Panc1 (cell line): ENCODE results near the gene TMEM131L. TPM values are rescaled to one million over a fixed set of nuclear protein-coding genes. Genes with fewer than 3 reads are reported as not detected.

Experiments used
- ATAC-seq: fragments of 200-7000 bp; cut with Tn5 transposase; 2 replicates; pipeline ENCODE4 v1.9.1; 2020; ENCODE audit warnings: mild to moderate bottlenecking, moderate library complexity
- BruUV-seq: library from RNA; stranded (reverse); fragments of 400-500 nt; replicated peaks from 2 replicates; lab custom pipeline; 2021; lab: Mats Ljungman, UMichigan
- CTCF ChIA-PET: fragments of 300-600 bp; sonication (Branson Sonifier 250); formaldehyde crosslinking; loops from one replicate; lab custom pipeline; 2022; ENCODE audit warnings: antibody characterized with exemption; lab: Charles Lee
- POLR2A ChIA-PET: fragments of 300-600 bp; sonication (Branson Sonifier 250); formaldehyde crosslinking; loops from one replicate; lab custom pipeline; 2022; ENCODE audit warnings: antibody characterized with exemption; lab: Charles Lee
- DNase-seq: peaks from one replicate; pipeline ENCODE4 v3.0.0-alpha.2; 2010; ENCODE audit warnings: low read depth, low spot score
- H3K27ac ChIP-seq: 2 replicates; pipeline ENCODE4 v1.5.1; 2011; ENCODE audit warnings: mild to moderate bottlenecking, low read length, inconsistent platforms
- H3K27me3 ChIP-seq: fragments of 200-500 bp; sonication (Bioruptor generic); 2 replicates; pipeline ENCODE4 v1.6.0; 2014; ENCODE audit warnings: low read length, inconsistent platforms; ENCODE audit not compliant: control insufficient read depth, insufficient read depth
- H3K36me3 ChIP-seq: fragments of 200-500 bp; sonication (Bioruptor generic); 2 replicates; pipeline ENCODE4 v1.5.1; 2014; ENCODE audit warnings: inconsistent platforms, mild to moderate bottlenecking, low read length, moderate library complexity; ENCODE audit not compliant: control insufficient read depth, insufficient read depth
- H3K4me1 ChIP-seq: 2 replicates; pipeline ENCODE4 v1.5.1; 2011; ENCODE audit warnings: inconsistent platforms, mild to moderate bottlenecking, low read length, moderate library complexity; ENCODE audit not compliant: control insufficient read depth, insufficient read depth
- H3K4me3 ChIP-seq, 2 experiments: 2 replicates each; pipeline ENCODE4 v1.5.1; 2011 to 2012; ENCODE audit warnings: low read depth in 2 of 2, low read length in 2 of 2, mild to moderate bottlenecking in 2 of 2, inconsistent platforms in 1 of 2, moderate library complexity in 1 of 2
- H3K9me3 ChIP-seq: fragments of 200-500 bp; sonication (Bioruptor generic); 2 replicates; pipeline ENCODE4 v1.5.1; 2014; ENCODE audit warnings: low read depth, mild to moderate bottlenecking, inconsistent platforms, low read length, moderate library complexity; ENCODE audit not compliant: control insufficient read depth, insufficient read depth
- POLR2AphosphoS5 ChIP-seq: IDR thresholded peaks from 2 replicates; pipeline ENCODE4 v1.6.1; 2012; ENCODE audit warnings: mild to moderate bottlenecking, low read depth, low read length, moderate library complexity
- SIN3A ChIP-seq: IDR thresholded peaks from 2 replicates; pipeline ENCODE4 v1.6.1; 2012; ENCODE audit warnings: low read depth, mild to moderate bottlenecking, low read length, moderate library complexity, borderline replicate concordance; ENCODE audit not compliant: insufficient read depth
- TCF7L2 ChIP-seq: IDR thresholded peaks from 2 replicates; pipeline ENCODE4 v1.6.1; 2011; ENCODE audit warnings: mild to moderate bottlenecking, low read depth, low read length, inconsistent platforms
- in situ Hi-C: cut with HindIII; loops from 2 replicates; pipeline ENCODE4 v1.10.0; 2016; ENCODE audit warnings: low sequenced_read_pairs, low pct_unique_long_range_greater_than_20kb
- intact Hi-C: fragments of 100-400 bp; cut with micrococcal nuclease; formaldehyde crosslinking; loops from one replicate; pipeline ENCODE4 v1.10.0; 2022; ENCODE audit not compliant: unreplicated experiment
- total RNA-seq: library from RNA; stranded (reverse); gene quantifications from one replicate; pipeline ENCODE4 v1.2.1, GENCODE V29; 2021; ENCODE audit not compliant: unreplicated experiment
- TF ChIP-seq, protein P1 (sequence below): fragments of 450-650 bp; IDR thresholded peaks from 2 replicates; pipeline ENCODE4 v1.5.1; 2017; ENCODE audit warnings: mild to moderate bottlenecking
- TF ChIP-seq, protein P2 (sequence below), 2 experiments: IDR thresholded peaks; 2 replicates each; pipeline ENCODE4 v1.6.1; 2011 to 2012; ENCODE audit warnings: low read depth in 2 of 2, control low read depth in 1 of 2, low read length in 1 of 2, mild to moderate bottlenecking in 1 of 2, moderate library complexity in 1 of 2; ENCODE audit not compliant: insufficient read depth in 1 of 2

TMEM131L gene
- total RNA-seq, 1 experiment from 2014 or later = 13.5 TPM

DNA sequence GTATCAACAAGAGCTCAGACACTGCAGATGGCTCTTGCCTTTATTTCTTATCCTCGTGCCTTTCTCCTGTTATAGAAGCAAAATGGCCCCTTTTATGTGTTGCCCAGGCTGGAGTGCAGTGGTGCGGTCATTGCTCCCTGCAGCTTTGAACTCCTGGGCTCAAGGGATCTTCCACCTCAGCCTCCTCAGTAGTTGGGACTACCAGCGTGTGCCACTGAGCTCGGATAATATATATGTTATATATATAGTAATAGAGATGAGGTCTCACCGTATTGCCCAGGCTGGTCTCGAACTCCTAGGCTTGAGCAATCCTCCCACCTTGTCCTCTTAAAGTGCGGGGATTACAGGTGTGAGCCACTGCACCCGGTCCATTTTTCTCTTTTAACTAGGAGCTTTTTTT, 79.7 kb downstream of the TMEM131L start:
- no peak overlapping the region for H3K4me3 ChIP-seq
- ChIA-PET POLR2A (no interaction called here), CTCF (interaction anchor here (0.7 kb wide), 1 partner anchor 13 kb away, joined by 3 read pairs; no protein-coding TSS in a partner anchor)
- no peaks in the 10 kb centered on the region for H3K36me3 ChIP-seq
- DNase-seq = no peak
- H3K4me1 ChIP-seq = no peaks in the 10 kb centered on the region
- no TSS peak for BruUV-seq
- TF ChIP-seq, protein P1, sequence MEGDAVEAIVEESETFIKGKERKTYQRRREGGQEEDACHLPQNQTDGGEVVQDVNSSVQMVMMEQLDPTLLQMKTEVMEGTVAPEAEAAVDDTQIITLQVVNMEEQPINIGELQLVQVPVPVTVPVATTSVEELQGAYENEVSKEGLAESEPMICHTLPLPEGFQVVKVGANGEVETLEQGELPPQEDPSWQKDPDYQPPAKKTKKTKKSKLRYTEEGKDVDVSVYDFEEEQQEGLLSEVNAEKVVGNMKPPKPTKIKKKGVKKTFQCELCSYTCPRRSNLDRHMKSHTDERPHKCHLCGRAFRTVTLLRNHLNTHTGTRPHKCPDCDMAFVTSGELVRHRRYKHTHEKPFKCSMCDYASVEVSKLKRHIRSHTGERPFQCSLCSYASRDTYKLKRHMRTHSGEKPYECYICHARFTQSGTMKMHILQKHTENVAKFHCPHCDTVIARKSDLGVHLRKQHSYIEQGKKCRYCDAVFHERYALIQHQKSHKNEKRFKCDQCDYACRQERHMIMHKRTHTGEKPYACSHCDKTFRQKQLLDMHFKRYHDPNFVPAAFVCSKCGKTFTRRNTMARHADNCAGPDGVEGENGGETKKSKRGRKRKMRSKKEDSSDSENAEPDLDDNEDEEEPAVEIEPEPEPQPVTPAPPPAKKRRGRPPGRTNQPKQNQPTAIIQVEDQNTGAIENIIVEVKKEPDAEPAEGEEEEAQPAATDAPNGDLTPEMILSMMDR = no peak
- TF ChIP-seq SIN3A = no peak
- TF ChIP-seq TCF7L2 = no peak
- TF ChIP-seq, protein P2, sequence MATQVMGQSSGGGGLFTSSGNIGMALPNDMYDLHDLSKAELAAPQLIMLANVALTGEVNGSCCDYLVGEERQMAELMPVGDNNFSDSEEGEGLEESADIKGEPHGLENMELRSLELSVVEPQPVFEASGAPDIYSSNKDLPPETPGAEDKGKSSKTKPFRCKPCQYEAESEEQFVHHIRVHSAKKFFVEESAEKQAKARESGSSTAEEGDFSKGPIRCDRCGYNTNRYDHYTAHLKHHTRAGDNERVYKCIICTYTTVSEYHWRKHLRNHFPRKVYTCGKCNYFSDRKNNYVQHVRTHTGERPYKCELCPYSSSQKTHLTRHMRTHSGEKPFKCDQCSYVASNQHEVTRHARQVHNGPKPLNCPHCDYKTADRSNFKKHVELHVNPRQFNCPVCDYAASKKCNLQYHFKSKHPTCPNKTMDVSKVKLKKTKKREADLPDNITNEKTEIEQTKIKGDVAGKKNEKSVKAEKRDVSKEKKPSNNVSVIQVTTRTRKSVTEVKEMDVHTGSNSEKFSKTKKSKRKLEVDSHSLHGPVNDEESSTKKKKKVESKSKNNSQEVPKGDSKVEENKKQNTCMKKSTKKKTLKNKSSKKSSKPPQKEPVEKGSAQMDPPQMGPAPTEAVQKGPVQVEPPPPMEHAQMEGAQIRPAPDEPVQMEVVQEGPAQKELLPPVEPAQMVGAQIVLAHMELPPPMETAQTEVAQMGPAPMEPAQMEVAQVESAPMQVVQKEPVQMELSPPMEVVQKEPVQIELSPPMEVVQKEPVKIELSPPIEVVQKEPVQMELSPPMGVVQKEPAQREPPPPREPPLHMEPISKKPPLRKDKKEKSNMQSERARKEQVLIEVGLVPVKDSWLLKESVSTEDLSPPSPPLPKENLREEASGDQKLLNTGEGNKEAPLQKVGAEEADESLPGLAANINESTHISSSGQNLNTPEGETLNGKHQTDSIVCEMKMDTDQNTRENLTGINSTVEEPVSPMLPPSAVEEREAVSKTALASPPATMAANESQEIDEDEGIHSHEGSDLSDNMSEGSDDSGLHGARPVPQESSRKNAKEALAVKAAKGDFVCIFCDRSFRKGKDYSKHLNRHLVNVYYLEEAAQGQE (IDR thresholded peaks at IDR 0.05; ENCODE audit: insufficient read depth in 1 of 2, low read depth in 2 of 2, low read length in 1 of 2) = no peak
- no peak for TF ChIP-seq POLR2AphosphoS5
- in situ Hi-C loops (no loop called here), intact Hi-C loops (no loop called here)
- no peak overlapping the region for H3K27ac ChIP-seq
- H3K9me3 ChIP-seq = no peaks in the 10 kb centered on the region
- no peaks in the 10 kb centered on the region for H3K27me3 ChIP-seq
- ATAC-seq = no peak

DNA sequence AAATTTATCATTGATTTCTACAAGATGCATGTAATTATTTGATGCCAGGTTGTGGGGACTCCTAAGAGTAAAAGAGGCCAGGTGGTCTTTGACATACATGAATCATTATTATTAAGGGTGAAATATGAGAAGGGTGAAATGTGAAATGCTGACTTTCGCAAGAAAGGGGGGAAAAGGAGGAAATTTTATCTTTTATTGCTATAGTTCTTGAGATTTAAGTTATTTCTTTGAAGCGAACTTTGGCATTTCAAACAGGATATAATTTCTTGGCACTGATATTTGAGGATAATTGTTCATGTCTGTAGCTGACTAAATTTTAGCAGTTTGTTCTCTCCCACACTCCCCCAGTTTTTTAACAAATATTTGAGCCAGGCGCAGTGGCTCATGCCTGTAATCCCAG, 80.1 kb downstream of the TMEM131L start:
- no peak for DNase-seq
- ATAC-seq = no peak
- H3K4me3 ChIP-seq = no peak overlapping the region
- TF ChIP-seq POLR2AphosphoS5 (no peak), SIN3A (no peak), TCF7L2 (no peak)
- TF ChIP-seq, protein P2 (IDR thresholded peaks at IDR 0.05; ENCODE audit: insufficient read depth in 1 of 2, low read depth in 2 of 2, low read length in 1 of 2) = no peak
- TF ChIP-seq, protein P1 = no peak
- no peak overlapping the region for H3K27ac ChIP-seq
- H3K36me3 ChIP-seq = no peaks in the 10 kb centered on the region
- POLR2A ChIA-PET = no interaction called here
- CTCF ChIA-PET = interaction anchor here (0.7 kb wide), 1 partner anchor 14 kb away, joined by 3 read pairs; no protein-coding TSS in a partner anchor
- H3K27me3 ChIP-seq = no peaks in the 10 kb centered on the region
- H3K4me1 ChIP-seq = no peaks in the 10 kb centered on the region
- in situ Hi-C loops (no loop called here), intact Hi-C loops (no loop called here)
- no TSS peak for BruUV-seq
- no peaks in the 10 kb centered on the region for H3K9me3 ChIP-seq
